Calu3 (cell line): ENCODE results near the gene PRR16. TPM values are rescaled to one million over a fixed set of nuclear protein-coding genes. Genes with fewer than 3 reads are reported as not detected.

Experiments
- BruUV-seq: library from RNA; stranded (reverse); fragments of 400-500 nt; replicated peaks from 2 replicates; lab custom pipeline; 2021; lab: Mats Ljungman, UMichigan
- CTCF ChIA-PET: fragments of 300-600 bp; sonication (Branson Sonifier 250); formaldehyde crosslinking; loops from one replicate; lab custom pipeline; 2022; ENCODE audit warnings: antibody characterized with exemption; lab: Charles Lee
- DNase-seq: peaks from one replicate; pipeline ENCODE4 v3.0.0; 2022
- H3K27ac Mint-ChIP-seq: one replicate; pipeline ENCODE4 v1.8.0; 2022; ENCODE audit warnings: mixed read lengths; ENCODE audit not compliant: unreplicated experiment
- H3K27me3 Mint-ChIP-seq: one replicate; pipeline ENCODE4 v1.8.0; 2022; ENCODE audit warnings: mixed read lengths; ENCODE audit not compliant: unreplicated experiment
- H3K36me3 Mint-ChIP-seq: one replicate; pipeline ENCODE4 v1.8.0; 2022; ENCODE audit warnings: mild to moderate bottlenecking, moderate library complexity, mixed read lengths; ENCODE audit not compliant: insufficient read depth, unreplicated experiment
- H3K4me1 Mint-ChIP-seq: one replicate; pipeline ENCODE4 v1.8.0; 2022; ENCODE audit warnings: mild to moderate bottlenecking, low read depth, mixed read lengths; ENCODE audit not compliant: unreplicated experiment
- H3K4me3 Mint-ChIP-seq: one replicate; pipeline ENCODE4 v1.8.0; 2022; ENCODE audit warnings: mild to moderate bottlenecking, low read depth, moderate library complexity, mixed read lengths; ENCODE audit not compliant: unreplicated experiment
- H3K9me3 Mint-ChIP-seq: one replicate; pipeline ENCODE4 v1.8.0; 2022; ENCODE audit warnings: low read depth, mixed read lengths; ENCODE audit not compliant: unreplicated experiment
- CTCF ChIP-seq: fragments of 200-600 bp; IDR thresholded peaks from one replicate; pipeline ENCODE4 v1.8.0; 2022; ENCODE audit warnings: antibody characterized with exemption; ENCODE audit not compliant: unreplicated experiment
- intact Hi-C: fragments of 100-400 bp; cut with micrococcal nuclease; formaldehyde crosslinking; loops from one replicate; pipeline ENCODE4 v1.10.0; 2022; ENCODE audit not compliant: unreplicated experiment
- total RNA-seq: library from RNA; stranded (reverse); gene quantifications from 2 replicates; pipeline ENCODE4 v1.2.3, GENCODE V29; 2022

Gene PRR16
- total RNA-seq, 1 experiment from 2014 or later: 2.9 TPM

- Mint-ChIP-seq H3K27me3 (no peaks in the 10 kb centered on the region), H3K9me3 (peaks cover 2% of the 10 kb centered on the region), H3K4me1 (peaks cover 32% of the 10 kb centered on the region), H3K36me3 (no peaks in the 10 kb centered on the region), H3K27ac (peak overlapping the region; percentile 49), H3K4me3 (no peak overlapping the region)
- intact Hi-C loops: no loop called here
- BruUV-seq: no TSS peak
- TF ChIP-seq CTCF: no peak
- no peak for DNase-seq
- CTCF ChIA-PET: interaction anchor here (1.1 kb wide), 1 partner anchor 21 kb away, joined by 3 read pairs; no protein-coding TSS in a partner anchor
Measured at GRCh38 chr5:120538644-120539043, 74.5 kb downstream of the PRR16 start.

- Mint-ChIP-seq H3K36me3 (no peaks in the 10 kb centered on the region), H3K9me3 (peaks cover 2% of the 10 kb centered on the region), H3K27ac (peak overlapping the region; percentile 79), H3K4me3 (no peak overlapping the region), H3K27me3 (no peaks in the 10 kb centered on the region), H3K4me1 (peaks cover 27% of the 10 kb centered on the region)
- no peak for TF ChIP-seq CTCF
- intact Hi-C loops: no loop called here
- peak; percentile 27 for DNase-seq
- BruUV-seq: no TSS peak
- CTCF ChIA-PET: interaction anchor here (0.8 kb wide), 1 partner anchor 123 kb away, joined by 3 read pairs; no protein-coding TSS in a partner anchor
Measured at GRCh38 chr5:120539471-120539870, 75.4 kb downstream of the PRR16 start.

GRCh38 chr5:120540097-120540496 is 76.0 kb downstream of the PRR16 start:
- Mint-ChIP-seq H3K27ac (peak overlapping the region; percentile 79), H3K9me3 (peaks cover 2% of the 10 kb centered on the region), H3K4me1 (peaks cover 27% of the 10 kb centered on the region), H3K36me3 (no peaks in the 10 kb centered on the region), H3K4me3 (no peak overlapping the region), H3K27me3 (no peaks in the 10 kb centered on the region)
- intact Hi-C loops: loop anchor here (5.0 kb wide), 1 partner anchor 77 kb away; no protein-coding TSS in a partner anchor
- CTCF ChIA-PET: interaction anchor here (0.8 kb wide), 1 partner anchor 122 kb away, joined by 3 read pairs; no protein-coding TSS in a partner anchor
- DNase-seq: no peak
- BruUV-seq: no TSS peak
- no peak for TF ChIP-seq CTCF

GRCh38 chr5:120544043-120544442 is 79.9 kb downstream of the PRR16 start:
- H3K27me3 Mint-ChIP-seq: no peaks in the 10 kb centered on the region
- CTCF ChIA-PET: no interaction called here
- TF ChIP-seq CTCF: no peak
- intact Hi-C loops: loop anchor here (5.0 kb wide), 1 partner anchor 73 kb away; no protein-coding TSS in a partner anchor
- H3K9me3 Mint-ChIP-seq: peaks cover 2% of the 10 kb centered on the region
- H3K36me3 Mint-ChIP-seq: no peaks in the 10 kb centered on the region
- BruUV-seq: no TSS peak
- no peak overlapping the region for H3K4me3 Mint-ChIP-seq
- no peak overlapping the region for H3K27ac Mint-ChIP-seq
- no peak for DNase-seq
- peaks cover 19% of the 10 kb centered on the region for H3K4me1 Mint-ChIP-seq
